ENCODE results near the gene SATB1. TPM values are rescaled to one million over a fixed set of nuclear protein-coding genes. Genes with fewer than 3 reads are reported as not detected.

The SATB1 gene
- total and polyA plus RNA-seq, 2 experiments from 2014 or later: 17.4 to 28.9 TPM

DNA sequence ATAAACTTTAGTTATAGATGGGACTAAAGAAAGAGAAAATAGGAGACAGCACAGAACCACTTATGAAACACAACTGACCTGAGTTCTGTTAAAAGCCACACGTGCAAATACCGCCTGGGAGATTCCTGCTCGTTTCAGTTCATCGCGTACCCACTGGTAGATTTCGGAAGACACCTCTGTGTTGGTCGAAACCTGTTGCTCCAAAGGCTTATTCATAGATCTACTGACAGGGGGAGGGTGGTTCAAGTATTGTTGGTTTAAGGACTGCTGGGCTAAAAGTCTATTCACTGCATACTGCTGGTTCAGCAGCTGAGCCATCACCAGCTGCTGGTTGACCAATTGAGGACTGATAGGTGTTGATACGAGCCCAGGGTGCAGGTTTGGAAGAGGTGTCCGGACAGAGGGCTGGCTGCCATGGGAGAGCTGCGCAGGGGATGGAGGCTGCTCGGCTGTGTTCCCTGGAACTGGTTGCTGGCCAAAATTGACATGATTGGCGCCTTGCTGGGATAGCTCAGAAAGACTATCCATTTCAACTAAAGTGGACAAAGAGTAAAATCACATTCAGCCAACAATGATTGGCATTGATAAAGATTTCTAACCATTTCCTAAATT, 30.6 kb downstream of the SATB1 start:
- Histone ChIP-seq H3K4me1 (ENCODE audit: insufficient read depth) (no peaks in the 10 kb centered on the region), H3K27ac (ENCODE audit: low read depth) (no peak overlapping the region), H2AFZ (no peak overlapping the region), H4K20me1 (replicated peaks; ENCODE audit: insufficient read depth) (no peaks in the 10 kb centered on the region), H3K4me3 (no peak overlapping the region), H3K27me3 (ENCODE audit: insufficient read depth) (no peaks in the 10 kb centered on the region), H3F3A (replicated peaks; ENCODE audit: low read depth) (no peaks in the 10 kb centered on the region), H3K79me2 (replicated peaks; ENCODE audit: insufficient read depth) (no peaks in the 10 kb centered on the region), H3K9me2 (ENCODE audit: insufficient read depth) (no peaks in the 10 kb centered on the region), H3K36me3 (ENCODE audit: insufficient read depth) (no peaks in the 10 kb centered on the region), H3K4me2 (no peak overlapping the region)
- TF ChIP-seq, protein P1, sequence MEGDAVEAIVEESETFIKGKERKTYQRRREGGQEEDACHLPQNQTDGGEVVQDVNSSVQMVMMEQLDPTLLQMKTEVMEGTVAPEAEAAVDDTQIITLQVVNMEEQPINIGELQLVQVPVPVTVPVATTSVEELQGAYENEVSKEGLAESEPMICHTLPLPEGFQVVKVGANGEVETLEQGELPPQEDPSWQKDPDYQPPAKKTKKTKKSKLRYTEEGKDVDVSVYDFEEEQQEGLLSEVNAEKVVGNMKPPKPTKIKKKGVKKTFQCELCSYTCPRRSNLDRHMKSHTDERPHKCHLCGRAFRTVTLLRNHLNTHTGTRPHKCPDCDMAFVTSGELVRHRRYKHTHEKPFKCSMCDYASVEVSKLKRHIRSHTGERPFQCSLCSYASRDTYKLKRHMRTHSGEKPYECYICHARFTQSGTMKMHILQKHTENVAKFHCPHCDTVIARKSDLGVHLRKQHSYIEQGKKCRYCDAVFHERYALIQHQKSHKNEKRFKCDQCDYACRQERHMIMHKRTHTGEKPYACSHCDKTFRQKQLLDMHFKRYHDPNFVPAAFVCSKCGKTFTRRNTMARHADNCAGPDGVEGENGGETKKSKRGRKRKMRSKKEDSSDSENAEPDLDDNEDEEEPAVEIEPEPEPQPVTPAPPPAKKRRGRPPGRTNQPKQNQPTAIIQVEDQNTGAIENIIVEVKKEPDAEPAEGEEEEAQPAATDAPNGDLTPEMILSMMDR (conservative IDR thresholded peaks at IDR 0.05; ENCODE audit: low read depth in 2 of 2): no peak
- no peak for TF ChIP-seq EZH2phosphoT487 (IDR thresholded peaks at IDR 0.05; ENCODE audit: unreplicated experiment)
- TF ChIP-seq STAT1 (IDR thresholded peaks at IDR 0.05; ENCODE audit: unreplicated experiment): no peak
- ATAC-seq (no peak), DNase-seq (ENCODE audit: low spot score) (no peak)
- Mint-ChIP-seq H3K27me3 (ENCODE audit: insufficient read depth, low read depth, poor library complexity) (no peaks in the 10 kb centered on the region), H3K36me3 (ENCODE audit: low read depth) (peaks cover 11% of the 10 kb centered on the region), H3K4me3 (no peak overlapping the region), H3K4me1 (peaks cover 7% of the 10 kb centered on the region; the same call in 2 of the 3 replicates), H3K27ac (peak overlapping the region; percentile 39; the same call in 1 of the 2 replicates), H3K9me3 (no peaks in the 10 kb centered on the region)

DNA sequence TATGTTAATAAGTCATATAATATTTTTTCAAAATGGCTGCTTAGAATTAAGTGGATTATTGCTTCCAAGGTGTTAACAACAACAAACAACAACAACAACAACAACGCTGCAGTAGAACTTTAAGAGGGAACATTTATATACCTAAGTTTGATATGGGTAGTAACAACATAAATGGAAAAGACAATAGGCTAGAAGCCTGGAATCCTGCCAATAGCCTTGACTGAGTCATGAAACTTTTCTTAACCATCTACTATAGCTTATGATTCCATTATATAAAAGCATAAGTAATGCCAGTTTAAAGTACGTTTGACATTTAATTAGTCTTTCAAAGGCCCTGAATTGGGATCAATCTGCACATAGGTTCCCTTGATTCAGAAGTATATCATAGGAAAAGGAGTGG, 31.2 kb downstream of the SATB1 start:
- Histone ChIP-seq H3K27ac (ENCODE audit: low read depth) (no peak overlapping the region), H3K36me3 (ENCODE audit: insufficient read depth) (no peaks in the 10 kb centered on the region), H3K27me3 (ENCODE audit: insufficient read depth) (no peaks in the 10 kb centered on the region), H3K4me2 (no peak overlapping the region), H4K20me1 (replicated peaks; ENCODE audit: insufficient read depth) (no peaks in the 10 kb centered on the region), H3K9me2 (ENCODE audit: insufficient read depth) (no peaks in the 10 kb centered on the region), H3K79me2 (replicated peaks; ENCODE audit: insufficient read depth) (no peaks in the 10 kb centered on the region), H3F3A (replicated peaks; ENCODE audit: low read depth) (no peaks in the 10 kb centered on the region), H2AFZ (no peak overlapping the region), H3K4me1 (ENCODE audit: insufficient read depth) (no peaks in the 10 kb centered on the region), H3K4me3 (no peak overlapping the region)
- Mint-ChIP-seq H3K4me3 (no peak overlapping the region), H3K36me3 (ENCODE audit: low read depth) (peaks cover 11% of the 10 kb centered on the region), H3K27me3 (ENCODE audit: insufficient read depth, low read depth, poor library complexity) (no peaks in the 10 kb centered on the region), H3K27ac (no peak overlapping the region), H3K4me1 (peaks cover 7% of the 10 kb centered on the region; the same call in 2 of the 3 replicates), H3K9me3 (no peaks in the 10 kb centered on the region)
- ATAC-seq (no peak), DNase-seq (ENCODE audit: low spot score) (no peak)
- TF ChIP-seq JUNB (IDR thresholded peaks at IDR 0.05; ENCODE audit: unreplicated experiment): no peak
- TF ChIP-seq, protein P1 (conservative IDR thresholded peaks at IDR 0.05; ENCODE audit: low read depth in 2 of 2): no peak
- TF ChIP-seq, protein P2, sequence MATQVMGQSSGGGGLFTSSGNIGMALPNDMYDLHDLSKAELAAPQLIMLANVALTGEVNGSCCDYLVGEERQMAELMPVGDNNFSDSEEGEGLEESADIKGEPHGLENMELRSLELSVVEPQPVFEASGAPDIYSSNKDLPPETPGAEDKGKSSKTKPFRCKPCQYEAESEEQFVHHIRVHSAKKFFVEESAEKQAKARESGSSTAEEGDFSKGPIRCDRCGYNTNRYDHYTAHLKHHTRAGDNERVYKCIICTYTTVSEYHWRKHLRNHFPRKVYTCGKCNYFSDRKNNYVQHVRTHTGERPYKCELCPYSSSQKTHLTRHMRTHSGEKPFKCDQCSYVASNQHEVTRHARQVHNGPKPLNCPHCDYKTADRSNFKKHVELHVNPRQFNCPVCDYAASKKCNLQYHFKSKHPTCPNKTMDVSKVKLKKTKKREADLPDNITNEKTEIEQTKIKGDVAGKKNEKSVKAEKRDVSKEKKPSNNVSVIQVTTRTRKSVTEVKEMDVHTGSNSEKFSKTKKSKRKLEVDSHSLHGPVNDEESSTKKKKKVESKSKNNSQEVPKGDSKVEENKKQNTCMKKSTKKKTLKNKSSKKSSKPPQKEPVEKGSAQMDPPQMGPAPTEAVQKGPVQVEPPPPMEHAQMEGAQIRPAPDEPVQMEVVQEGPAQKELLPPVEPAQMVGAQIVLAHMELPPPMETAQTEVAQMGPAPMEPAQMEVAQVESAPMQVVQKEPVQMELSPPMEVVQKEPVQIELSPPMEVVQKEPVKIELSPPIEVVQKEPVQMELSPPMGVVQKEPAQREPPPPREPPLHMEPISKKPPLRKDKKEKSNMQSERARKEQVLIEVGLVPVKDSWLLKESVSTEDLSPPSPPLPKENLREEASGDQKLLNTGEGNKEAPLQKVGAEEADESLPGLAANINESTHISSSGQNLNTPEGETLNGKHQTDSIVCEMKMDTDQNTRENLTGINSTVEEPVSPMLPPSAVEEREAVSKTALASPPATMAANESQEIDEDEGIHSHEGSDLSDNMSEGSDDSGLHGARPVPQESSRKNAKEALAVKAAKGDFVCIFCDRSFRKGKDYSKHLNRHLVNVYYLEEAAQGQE (IDR thresholded peaks at IDR 0.05; ENCODE audit: unreplicated experiment): no peak
- TF ChIP-seq, protein P3, sequence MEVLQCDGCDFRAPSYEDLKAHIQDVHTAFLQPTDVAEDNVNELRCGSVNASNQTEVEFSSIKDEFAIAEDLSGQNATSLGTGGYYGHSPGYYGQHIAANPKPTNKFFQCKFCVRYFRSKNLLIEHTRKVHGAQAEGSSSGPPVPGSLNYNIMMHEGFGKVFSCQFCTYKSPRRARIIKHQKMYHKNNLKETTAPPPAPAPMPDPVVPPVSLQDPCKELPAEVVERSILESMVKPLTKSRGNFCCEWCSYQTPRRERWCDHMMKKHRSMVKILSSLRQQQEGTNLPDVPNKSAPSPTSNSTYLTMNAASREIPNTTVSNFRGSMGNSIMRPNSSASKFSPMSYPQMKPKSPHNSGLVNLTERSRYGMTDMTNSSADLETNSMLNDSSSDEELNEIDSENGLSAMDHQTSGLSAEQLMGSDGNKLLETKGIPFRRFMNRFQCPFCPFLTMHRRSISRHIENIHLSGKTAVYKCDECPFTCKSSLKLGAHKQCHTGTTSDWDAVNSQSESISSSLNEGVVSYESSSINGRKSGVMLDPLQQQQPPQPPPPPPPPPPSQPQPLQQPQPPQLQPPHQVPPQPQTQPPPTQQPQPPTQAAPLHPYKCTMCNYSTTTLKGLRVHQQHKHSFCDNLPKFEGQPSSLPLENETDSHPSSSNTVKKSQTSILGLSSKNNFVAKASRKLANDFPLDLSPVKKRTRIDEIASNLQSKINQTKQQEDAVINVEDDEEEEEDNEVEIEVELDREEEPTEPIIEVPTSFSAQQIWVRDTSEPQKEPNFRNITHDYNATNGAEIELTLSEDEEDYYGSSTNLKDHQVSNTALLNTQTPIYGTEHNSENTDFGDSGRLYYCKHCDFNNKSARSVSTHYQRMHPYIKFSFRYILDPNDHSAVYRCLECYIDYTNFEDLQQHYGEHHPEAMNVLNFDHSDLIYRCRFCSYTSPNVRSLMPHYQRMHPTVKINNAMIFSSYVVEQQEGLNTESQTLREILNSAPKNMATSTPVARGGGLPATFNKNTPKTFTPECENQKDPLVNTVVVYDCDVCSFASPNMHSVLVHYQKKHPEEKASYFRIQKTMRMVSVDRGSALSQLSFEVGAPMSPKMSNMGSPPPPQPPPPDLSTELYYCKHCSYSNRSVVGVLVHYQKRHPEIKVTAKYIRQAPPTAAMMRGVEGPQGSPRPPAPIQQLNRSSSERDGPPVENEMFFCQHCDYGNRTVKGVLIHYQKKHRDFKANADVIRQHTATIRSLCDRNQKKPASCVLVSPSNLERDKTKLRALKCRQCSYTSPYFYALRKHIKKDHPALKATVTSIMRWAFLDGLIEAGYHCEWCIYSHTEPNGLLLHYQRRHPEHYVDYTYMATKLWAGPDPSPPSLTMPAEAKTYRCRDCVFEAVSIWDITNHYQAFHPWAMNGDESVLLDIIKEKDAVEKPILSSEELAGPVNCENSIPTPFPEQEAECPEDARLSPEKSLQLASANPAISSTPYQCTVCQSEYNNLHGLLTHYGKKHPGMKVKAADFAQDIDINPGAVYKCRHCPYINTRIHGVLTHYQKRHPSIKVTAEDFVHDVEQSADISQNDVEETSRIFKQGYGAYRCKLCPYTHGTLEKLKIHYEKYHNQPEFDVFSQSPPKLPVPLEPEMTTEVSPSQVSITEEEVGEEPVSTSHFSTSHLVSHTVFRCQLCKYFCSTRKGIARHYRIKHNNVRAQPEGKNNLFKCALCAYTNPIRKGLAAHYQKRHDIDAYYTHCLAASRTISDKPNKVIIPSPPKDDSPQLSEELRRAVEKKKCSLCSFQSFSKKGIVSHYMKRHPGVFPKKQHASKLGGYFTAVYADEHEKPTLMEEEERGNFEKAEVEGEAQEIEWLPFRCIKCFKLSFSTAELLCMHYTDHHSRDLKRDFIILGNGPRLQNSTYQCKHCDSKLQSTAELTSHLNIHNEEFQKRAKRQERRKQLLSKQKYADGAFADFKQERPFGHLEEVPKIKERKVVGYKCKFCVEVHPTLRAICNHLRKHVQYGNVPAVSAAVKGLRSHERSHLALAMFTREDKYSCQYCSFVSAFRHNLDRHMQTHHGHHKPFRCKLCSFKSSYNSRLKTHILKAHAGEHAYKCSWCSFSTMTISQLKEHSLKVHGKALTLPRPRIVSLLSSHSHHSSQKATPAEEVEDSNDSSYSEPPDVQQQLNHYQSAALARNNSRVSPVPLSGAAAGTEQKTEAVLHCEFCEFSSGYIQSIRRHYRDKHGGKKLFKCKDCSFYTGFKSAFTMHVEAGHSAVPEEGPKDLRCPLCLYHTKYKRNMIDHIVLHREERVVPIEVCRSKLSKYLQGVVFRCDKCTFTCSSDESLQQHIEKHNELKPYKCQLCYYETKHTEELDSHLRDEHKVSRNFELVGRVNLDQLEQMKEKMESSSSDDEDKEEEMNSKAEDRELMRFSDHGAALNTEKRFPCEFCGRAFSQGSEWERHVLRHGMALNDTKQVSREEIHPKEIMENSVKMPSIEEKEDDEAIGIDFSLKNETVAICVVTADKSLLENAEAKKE (CRISPR knock-in tag; IDR thresholded peaks at IDR 0.05): no peak
- no peak for TF ChIP-seq ZNF114 (CRISPR knock-in tag; IDR thresholded peaks at IDR 0.05)
